Mesendoderm (in vitro differentiated cells): Measurements from ENCODE around the gene NELL2.

ENCODE experiments used
- DNase-seq: peaks from one replicate; pipeline ENCODE4 v3.0.0; 2013
- H2AK5ac ChIP-seq: 2 replicates; pipeline ENCODE4 v1.6.1; 2013; ENCODE audit warnings: low read length, inconsistent platforms
- H2BK120ac ChIP-seq: 2 replicates; pipeline ENCODE4 v1.6.1; 2013; ENCODE audit warnings: low read depth, mild to moderate bottlenecking, low read length, moderate library complexity, mixed read lengths
- H2BK15ac ChIP-seq: replicated peaks from 2 replicates; pipeline ENCODE4 v1.6.1; 2013; ENCODE audit warnings: low read depth, mild to moderate bottlenecking, moderate library complexity
- H2BK5ac ChIP-seq: 2 replicates; pipeline ENCODE4 v1.6.1; 2013; ENCODE audit warnings: low read length, inconsistent platforms
- H3K18ac ChIP-seq: 2 replicates; pipeline ENCODE4 v1.6.1; 2013; ENCODE audit warnings: mild to moderate bottlenecking, low read length, mixed read lengths
- H3K23ac ChIP-seq: one replicate; pipeline ENCODE4 v1.6.1; 2013; ENCODE audit warnings: low read length
- H3K27ac ChIP-seq: 2 replicates; pipeline ENCODE4 v1.5.1; 2013; ENCODE audit warnings: low read depth, mild to moderate bottlenecking, inconsistent platforms, low read length, moderate library complexity
- H3K27me3 ChIP-seq: 2 replicates; pipeline ENCODE4 v1.6.1; 2013; ENCODE audit warnings: low read length, control low read depth, mild to moderate bottlenecking, inconsistent platforms; ENCODE audit not compliant: insufficient read depth, poor library complexity
- H3K36me3 ChIP-seq: 2 replicates; pipeline ENCODE4 v1.6.1; 2013; ENCODE audit warnings: low read length, inconsistent platforms; ENCODE audit not compliant: control insufficient read depth, insufficient read depth
- H3K4ac ChIP-seq: one replicate; pipeline ENCODE4 v1.6.1; 2013; ENCODE audit warnings: low read depth, mild to moderate bottlenecking, low read length, moderate library complexity
- H3K4me1 ChIP-seq: 2 replicates; pipeline ENCODE4 v1.6.1; 2013; ENCODE audit warnings: low read depth, low read length, inconsistent platforms; ENCODE audit not compliant: control insufficient read depth
- H3K4me2 ChIP-seq: 2 replicates; pipeline ENCODE4 v1.6.1; 2013; ENCODE audit warnings: low read length
- H3K4me3 ChIP-seq: 2 replicates; pipeline ENCODE4 v1.5.1; 2013; ENCODE audit warnings: mild to moderate bottlenecking, low read length
- H3K56ac ChIP-seq: one replicate; pipeline ENCODE4 v1.6.1; 2013; ENCODE audit warnings: low read length
- H3K79me1 ChIP-seq: 2 replicates; pipeline ENCODE4 v1.6.1; 2013; ENCODE audit warnings: low read length, inconsistent platforms
- H3K79me2 ChIP-seq: 2 replicates; pipeline ENCODE4 v1.6.1; 2013; ENCODE audit warnings: mild to moderate bottlenecking, low read length; ENCODE audit not compliant: control insufficient read depth, insufficient read depth
- H3K9ac ChIP-seq: 2 replicates; pipeline ENCODE4 v1.6.1; 2013; ENCODE audit warnings: low read length, inconsistent platforms
- H4K5ac ChIP-seq: one replicate; pipeline ENCODE4 v1.6.1; 2013; ENCODE audit warnings: low read length
- H4K8ac ChIP-seq: one replicate; pipeline ENCODE4 v1.6.1; 2013; ENCODE audit warnings: low read depth, mild to moderate bottlenecking, control low read depth, low read length, moderate library complexity
- WGBS: extraction: QIAGEN DNeasy Blood & Tissue Kit; methylation state at CpG from one replicate; pipeline ENCODE4 v1.1.7; 2013; ENCODE audit warnings: low lambda C conversion rate, missing lambda C conversion rate; ENCODE audit not compliant: insufficient coverage; ENCODE audit errors: extremely low coverage; 5-methylcytosine and 5-hydroxymethylcytosine counted together

The NELL2 gene

GRCh38 chr12:44804068-44804467 lies 72.0 kb downstream of the NELL2 start:
- Histone ChIP-seq H3K79me2 (no peaks in the 10 kb centered on the region), H3K79me1 (no peaks in the 10 kb centered on the region), H3K4me2 (no peak overlapping the region)

DNA sequence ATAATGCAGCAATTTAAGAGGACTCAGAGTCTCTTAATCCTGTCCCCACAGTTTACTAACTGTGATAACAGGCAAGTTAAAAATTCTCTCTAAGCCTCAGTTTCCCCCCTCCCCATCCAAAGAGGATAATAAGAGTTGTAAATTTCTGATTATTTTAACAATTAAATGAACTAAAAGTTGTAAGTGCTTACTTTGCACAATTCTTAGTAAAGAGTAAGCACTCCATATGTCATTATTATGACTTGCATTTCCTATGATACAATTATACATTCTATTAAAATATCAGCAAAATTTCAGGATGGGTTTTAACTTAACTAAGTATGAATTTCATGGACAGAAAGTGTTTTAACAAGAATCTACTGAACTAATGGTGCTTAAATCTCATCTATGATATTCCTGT lies 80.1 kb downstream of the NELL2 start:
- Histone ChIP-seq H3K4ac (no peak overlapping the region), H3K36me3 (no peaks in the 10 kb centered on the region), H2BK120ac (no peak overlapping the region), H3K4me3 (no peak overlapping the region), H3K9ac (no peak overlapping the region), H4K5ac (no peak overlapping the region), H3K79me1 (no peaks in the 10 kb centered on the region), H3K79me2 (no peaks in the 10 kb centered on the region), H3K18ac (no peak overlapping the region), H3K4me2 (no peak overlapping the region), H3K56ac (no peak overlapping the region), H2BK5ac (no peak overlapping the region), H2AK5ac (no peak overlapping the region), H3K4me1 (no peaks in the 10 kb centered on the region), H2BK15ac (no peak overlapping the region), H3K27ac (no peak overlapping the region), H3K23ac (no peak overlapping the region), H3K27me3 (no peaks in the 10 kb centered on the region), H4K8ac (no peak overlapping the region)
- no peak for DNase-seq

More at GRCh38 chr12:44804068-44804467, 72.0 kb downstream of the NELL2 start:
- H2BK120ac ChIP-seq: no peak overlapping the region
- H3K9ac ChIP-seq: no peak overlapping the region
- H4K8ac ChIP-seq: no peak overlapping the region
- no peak overlapping the region for H4K5ac ChIP-seq
- no peaks in the 10 kb centered on the region for H3K36me3 ChIP-seq
- no peak overlapping the region for H3K18ac ChIP-seq
- H2BK5ac ChIP-seq: no peak overlapping the region
- no peak overlapping the region for H2AK5ac ChIP-seq
- DNase-seq: no peak
- H3K4me1 ChIP-seq: no peaks in the 10 kb centered on the region
- H3K23ac ChIP-seq: no peak overlapping the region
- no peaks in the 10 kb centered on the region for H3K27me3 ChIP-seq
- no peak overlapping the region for H3K27ac ChIP-seq
- H3K56ac ChIP-seq: no peak overlapping the region
- H3K4ac ChIP-seq: no peak overlapping the region
- H2BK15ac ChIP-seq: no peak overlapping the region
- H3K4me3 ChIP-seq: no peak overlapping the region

DNA sequence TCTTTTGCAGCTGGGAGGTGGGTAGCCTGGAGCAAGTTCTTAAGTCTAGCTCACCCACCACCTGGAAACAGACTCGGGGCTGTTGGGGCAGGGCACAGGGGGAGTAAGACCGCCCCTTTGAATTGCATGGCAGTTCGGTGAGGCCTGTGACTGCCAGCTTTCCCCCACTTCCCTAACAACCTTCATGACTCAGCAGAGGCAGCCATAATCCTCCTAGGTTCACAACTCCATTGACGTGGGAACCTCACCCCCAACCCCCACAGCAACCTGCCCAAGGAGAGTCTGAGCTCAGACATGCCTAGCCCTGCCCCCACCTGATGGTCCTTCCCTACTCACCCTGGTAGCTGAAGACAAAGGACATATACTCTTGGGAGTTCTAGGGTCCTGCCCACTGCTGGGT lies 87.4 kb downstream of the NELL2 start:
- no peak overlapping the region for H4K8ac ChIP-seq
- no peaks in the 10 kb centered on the region for H3K79me2 ChIP-seq
- no peak for DNase-seq
- no peak overlapping the region for H3K4ac ChIP-seq
- no peak overlapping the region for H2AK5ac ChIP-seq
- H3K27me3 ChIP-seq: no peaks in the 10 kb centered on the region
- H3K56ac ChIP-seq: no peak overlapping the region
- no peaks in the 10 kb centered on the region for H3K79me1 ChIP-seq
- no peaks in the 10 kb centered on the region for H3K36me3 ChIP-seq
- H3K4me3 ChIP-seq: no peak overlapping the region
- H3K9ac ChIP-seq: no peak overlapping the region
- no peak overlapping the region for H2BK15ac ChIP-seq
- no peak overlapping the region for H4K5ac ChIP-seq
- H2BK120ac ChIP-seq: no peak overlapping the region
- H3K18ac ChIP-seq: no peak overlapping the region
- H3K27ac ChIP-seq: no peak overlapping the region
- H3K4me2 ChIP-seq: no peak overlapping the region
- no CpG with 5 or more reads among the region's 4 CpGs for WGBS
- no peak overlapping the region for H3K23ac ChIP-seq
- no peak overlapping the region for H2BK5ac ChIP-seq
- no peaks in the 10 kb centered on the region for H3K4me1 ChIP-seq

DNA sequence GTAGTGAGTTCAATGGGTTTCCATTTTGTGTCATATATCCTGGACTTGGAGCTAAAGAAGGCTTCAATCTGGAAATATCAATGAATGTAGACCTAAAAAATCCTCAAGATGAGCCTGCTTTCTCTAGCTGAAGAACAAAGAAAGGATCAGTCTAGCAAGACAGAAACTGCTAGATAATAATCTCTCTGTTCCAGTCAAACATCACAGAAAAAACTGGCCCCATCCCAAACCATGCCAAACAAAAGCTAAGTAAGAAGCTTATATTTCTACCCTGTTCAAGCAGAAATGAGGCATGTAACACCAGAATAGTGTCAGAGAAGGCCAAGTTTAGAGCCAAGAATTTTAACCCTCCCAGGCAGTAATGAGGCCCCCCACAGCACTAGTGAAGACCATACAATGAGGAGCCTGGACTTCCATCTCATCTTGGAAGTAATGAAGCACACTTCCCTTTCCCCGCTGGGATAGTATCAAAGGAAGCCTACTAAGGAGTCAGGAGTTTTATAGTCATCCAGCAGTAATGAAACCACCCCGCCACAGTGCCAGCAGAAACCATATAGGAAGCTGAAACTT lies 95.8 kb downstream of the NELL2 start:
- Histone ChIP-seq H3K79me2 (no peaks in the 10 kb centered on the region), H3K4me1 (no peaks in the 10 kb centered on the region), H3K9ac (no peak overlapping the region), H3K56ac (no peak overlapping the region), H3K23ac (no peak overlapping the region), H3K4me3 (no peak overlapping the region), H4K8ac (no peak overlapping the region), H3K4me2 (no peak overlapping the region), H2AK5ac (no peak overlapping the region), H2BK5ac (no peak overlapping the region), H3K79me1 (no peaks in the 10 kb centered on the region), H3K4ac (no peak overlapping the region), H2BK15ac (no peak overlapping the region), H3K36me3 (no peaks in the 10 kb centered on the region), H2BK120ac (no peak overlapping the region), H3K18ac (no peak overlapping the region), H3K27me3 (no peaks in the 10 kb centered on the region), H4K5ac (no peak overlapping the region), H3K27ac (no peak overlapping the region)
- WGBS: no CpG with 5 or more reads among the region's 2 CpGs
- DNase-seq: no peak

GRCh38 chr12:44779766-44780165 lies 96.3 kb downstream of the NELL2 start:
- Histone ChIP-seq H2BK5ac (no peak overlapping the region), H3K9ac (no peak overlapping the region), H2BK15ac (no peak overlapping the region), H3K36me3 (no peaks in the 10 kb centered on the region), H2AK5ac (no peak overlapping the region), H4K8ac (no peak overlapping the region), H3K27ac (no peak overlapping the region), H3K18ac (no peak overlapping the region), H2BK120ac (no peak overlapping the region), H4K5ac (no peak overlapping the region), H3K56ac (no peak overlapping the region), H3K4me3 (no peak overlapping the region), H3K4me1 (no peaks in the 10 kb centered on the region), H3K79me1 (no peaks in the 10 kb centered on the region), H3K4me2 (no peak overlapping the region), H3K4ac (no peak overlapping the region), H3K23ac (no peak overlapping the region), H3K27me3 (no peaks in the 10 kb centered on the region), H3K79me2 (no peaks in the 10 kb centered on the region)
- no peak for DNase-seq
- WGBS: no CpG with 5 or more reads among the region's 6 CpGs

GRCh38 chr12:44778863-44779262 lies 97.3 kb downstream of the NELL2 start:
- no peak overlapping the region for H2BK15ac ChIP-seq
- H3K27ac ChIP-seq: no peak overlapping the region
- no peak overlapping the region for H3K4me2 ChIP-seq
- no peaks in the 10 kb centered on the region for H3K4me1 ChIP-seq
- no peak for DNase-seq
- H3K4me3 ChIP-seq: no peak overlapping the region
- H2BK120ac ChIP-seq: no peak overlapping the region
- H4K5ac ChIP-seq: no peak overlapping the region
- H3K23ac ChIP-seq: no peak overlapping the region
- no peak overlapping the region for H3K9ac ChIP-seq
- no peak overlapping the region for H3K18ac ChIP-seq
- no peak overlapping the region for H2AK5ac ChIP-seq
- H3K4ac ChIP-seq: no peak overlapping the region
- no CpG with 5 or more reads among the region's 1 CpG for WGBS
- no peaks in the 10 kb centered on the region for H3K36me3 ChIP-seq
- no peaks in the 10 kb centered on the region for H3K27me3 ChIP-seq
- no peak overlapping the region for H2BK5ac ChIP-seq
- no peaks in the 10 kb centered on the region for H3K79me1 ChIP-seq
- H3K56ac ChIP-seq: no peak overlapping the region
- no peaks in the 10 kb centered on the region for H3K79me2 ChIP-seq
- no peak overlapping the region for H4K8ac ChIP-seq
